ENCODE data around the gene CES5A.
"Not testable (repeated sequence)": the region's sequence is repeated elsewhere in the genome, so short reads cannot be mapped to it uniquely, and the experiment has no call there.

The CES5A gene

GRCh38 chr16:55872130-55872529 is 3.0 kb downstream of the CES5A start:
- DNase-seq, result no peak

DNA sequence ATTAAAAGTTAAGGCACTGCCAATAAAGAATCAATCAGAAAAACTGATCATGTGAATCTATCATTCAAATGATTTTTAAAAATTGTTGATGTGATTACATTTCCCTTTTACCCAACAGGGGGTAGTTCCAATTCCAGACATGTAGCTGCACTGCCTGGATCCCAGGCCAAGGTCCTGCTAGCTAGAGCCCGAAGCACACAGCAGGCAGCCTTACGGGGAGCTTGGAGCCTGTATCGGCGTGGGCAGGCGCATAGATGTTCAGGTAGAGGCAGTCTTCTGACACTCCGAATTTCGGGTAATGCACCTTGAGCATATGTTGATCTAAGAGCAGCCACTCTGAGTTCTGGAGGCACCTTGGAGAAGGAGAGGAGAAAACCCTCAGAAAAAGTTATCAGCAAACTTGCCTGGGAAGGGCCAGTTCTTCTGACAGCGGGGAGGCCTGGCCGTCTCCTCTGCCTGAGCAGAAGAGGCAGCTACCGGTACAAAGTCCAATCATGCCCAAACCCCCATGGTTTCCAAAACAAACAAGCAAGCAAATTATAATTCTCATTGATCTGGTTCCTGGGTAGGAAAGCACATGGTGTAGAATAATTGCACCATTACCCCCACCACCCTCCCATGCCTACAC is 3.6 kb downstream of the CES5A start:
- no peak for DNase-seq

DNA sequence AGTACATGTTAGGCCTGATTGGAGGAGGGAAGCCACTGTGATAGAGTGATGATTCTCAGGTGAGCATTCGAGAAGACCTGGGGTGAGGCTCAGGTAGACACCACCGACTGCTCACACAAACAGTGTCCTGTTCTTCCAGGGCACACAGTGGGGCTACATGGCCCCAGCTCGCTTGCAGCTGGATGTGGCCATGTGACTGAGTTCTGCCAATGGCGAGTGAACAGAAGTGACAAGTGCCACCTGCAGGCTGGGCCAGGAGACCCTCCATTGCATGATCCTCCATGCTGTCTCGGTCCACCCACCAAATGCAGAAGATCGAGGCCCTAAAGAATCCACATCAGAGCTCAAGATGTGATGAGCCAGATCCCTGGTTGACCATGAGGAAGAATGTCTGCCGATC is 6.2 kb downstream of the CES5A start:
- no peak for DNase-seq

GRCh38 chr16:55868137-55868536 is 7.0 kb downstream of the CES5A start:
- no peak for DNase-seq

DNA sequence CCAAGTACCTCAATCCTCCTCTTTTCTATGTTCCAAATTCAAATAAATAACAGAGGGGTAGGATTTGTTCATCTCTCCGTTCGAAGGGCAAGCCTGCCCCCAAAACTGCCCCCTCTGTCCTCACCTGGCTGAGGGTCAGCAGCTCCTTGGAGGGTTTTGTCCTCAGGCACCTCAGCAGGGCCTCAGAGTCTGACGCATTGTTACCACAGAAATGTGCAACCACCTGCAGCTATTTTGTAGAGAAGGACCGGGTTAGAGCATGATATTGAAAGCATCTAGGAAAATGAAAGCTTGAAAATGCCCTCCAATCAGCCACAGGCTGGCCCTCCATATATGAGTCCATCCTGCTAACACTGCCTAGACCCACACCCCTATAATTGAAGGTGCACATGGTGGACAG is 13.9 kb downstream of the CES5A start:
- DNase-seq, result no peak

DNA sequence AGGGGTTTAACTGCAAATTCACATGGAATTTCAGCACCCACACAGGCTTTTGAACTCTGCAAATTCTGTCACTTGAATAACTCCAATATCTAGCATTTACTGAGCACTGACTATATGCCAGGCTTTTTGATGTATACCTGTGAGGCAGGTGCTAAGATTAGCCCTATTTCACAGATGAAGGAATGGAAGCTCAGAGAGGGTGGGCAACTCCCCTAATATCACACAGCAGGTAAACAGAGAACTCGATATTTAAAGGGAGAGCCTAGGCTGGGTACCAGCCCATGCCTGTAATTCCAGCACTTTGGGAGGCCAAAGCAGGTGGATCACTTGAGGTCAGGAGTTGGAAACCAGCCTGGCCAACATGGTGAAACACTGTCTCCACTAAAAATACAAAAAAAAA is 17.5 kb downstream of the CES5A start:
- DNase-seq, result not testable (repeated sequence)

GRCh38 chr16:55856950-55857349 is 18.2 kb downstream of the CES5A start:
- no peak for DNase-seq

- DNase-seq, result no peak
Observed at GRCh38 chr16:55853114-55853513, 22.1 kb downstream of the CES5A start.

- DNase-seq, result no peak
Observed at GRCh38 chr16:55849536-55849935, 25.6 kb downstream of the CES5A start.

GRCh38 chr16:55846598-55847346 is 28.4 kb downstream of the CES5A start:
- DNase-seq, result no peak

- DNase-seq, result no peak
Observed at GRCh38 chr16:55843105-55843395, 32.1 kb downstream of the CES5A start.

- no peak for DNase-seq
Observed at GRCh38 chr16:55842369-55843104, 32.6 kb downstream of the CES5A start.

- DNase-seq, result no peak
Observed at GRCh38 chr16:55839115-55839514, 36.1 kb downstream of the CES5A start.

- no peak for DNase-seq
Observed at GRCh38 chr16:55836158-55836611, 39.0 kb downstream of the CES5A start.

DNA sequence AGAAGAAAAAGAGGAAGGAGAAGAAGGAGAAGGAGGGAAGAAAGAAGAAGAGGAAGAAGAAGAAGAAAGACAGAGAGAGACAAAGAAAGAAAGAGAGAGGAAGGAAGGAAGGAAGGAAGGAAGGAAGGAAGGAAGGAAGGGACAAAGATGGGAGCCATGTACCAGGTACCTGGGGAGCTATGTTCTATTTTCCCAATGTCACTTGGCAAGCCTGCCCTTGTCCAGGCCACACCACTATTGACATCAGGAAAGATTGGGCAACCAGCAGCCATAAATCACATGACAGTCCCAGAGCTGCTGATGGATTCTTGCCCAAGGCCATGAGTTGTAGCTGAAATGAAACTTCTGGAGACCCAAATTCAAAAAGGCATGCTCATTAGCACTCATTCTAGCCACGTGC is 39.6 kb downstream of the CES5A start:
- DNase-seq, result no peak

DNA sequence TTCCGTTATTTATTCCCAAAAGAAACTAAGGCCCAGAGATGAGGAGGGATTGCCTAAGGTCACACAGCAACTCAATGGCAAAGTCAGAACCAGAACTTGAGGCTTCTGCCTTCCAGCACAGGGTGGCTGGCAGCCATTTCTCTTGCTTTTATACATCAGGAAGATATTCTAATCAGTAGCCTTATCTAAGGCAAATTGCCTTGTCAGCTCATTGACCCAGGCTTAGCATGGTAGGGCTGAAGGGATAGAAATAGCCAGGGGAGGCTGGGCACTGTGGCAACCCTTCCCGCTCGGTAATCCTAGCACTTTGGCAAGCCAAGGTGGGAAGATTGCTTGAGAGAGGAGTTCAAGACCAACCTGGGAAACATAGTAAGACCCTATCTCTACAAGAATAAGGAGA is 40.0 kb downstream of the CES5A start:
- not testable (repeated sequence) for DNase-seq

DNA sequence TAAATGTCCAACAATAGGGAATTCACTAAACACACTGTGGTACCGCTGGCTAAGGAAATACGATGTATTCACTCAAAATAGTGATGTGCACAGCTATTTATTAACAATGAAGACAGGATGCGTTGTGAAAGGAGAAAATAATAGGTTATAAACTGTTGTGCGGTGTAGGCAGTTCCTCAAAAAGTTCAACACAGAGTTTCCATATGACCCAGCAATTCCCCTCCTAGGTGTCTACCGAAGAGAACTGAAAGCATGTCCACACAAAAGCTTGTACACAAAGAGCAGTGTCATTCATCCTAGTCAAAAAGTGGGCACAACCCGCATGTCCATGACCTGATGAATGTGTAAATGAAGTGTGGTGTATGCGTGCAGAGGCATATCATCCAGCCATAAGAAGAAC is 41.1 kb downstream of the CES5A start:
- DNase-seq, result no peak

- no peak for DNase-seq
Observed at GRCh38 chr16:55832773-55833691, 42.1 kb downstream of the CES5A start, which contains the start of gene CES1. CES1 (minus strand) TSS chr16:55833096; CDS start chr16:55833055, 41 bp downstream.

GRCh38 chr16:55832425-55832772 is 42.8 kb downstream of the CES5A start:
- DNase-seq, result no peak

DNA sequence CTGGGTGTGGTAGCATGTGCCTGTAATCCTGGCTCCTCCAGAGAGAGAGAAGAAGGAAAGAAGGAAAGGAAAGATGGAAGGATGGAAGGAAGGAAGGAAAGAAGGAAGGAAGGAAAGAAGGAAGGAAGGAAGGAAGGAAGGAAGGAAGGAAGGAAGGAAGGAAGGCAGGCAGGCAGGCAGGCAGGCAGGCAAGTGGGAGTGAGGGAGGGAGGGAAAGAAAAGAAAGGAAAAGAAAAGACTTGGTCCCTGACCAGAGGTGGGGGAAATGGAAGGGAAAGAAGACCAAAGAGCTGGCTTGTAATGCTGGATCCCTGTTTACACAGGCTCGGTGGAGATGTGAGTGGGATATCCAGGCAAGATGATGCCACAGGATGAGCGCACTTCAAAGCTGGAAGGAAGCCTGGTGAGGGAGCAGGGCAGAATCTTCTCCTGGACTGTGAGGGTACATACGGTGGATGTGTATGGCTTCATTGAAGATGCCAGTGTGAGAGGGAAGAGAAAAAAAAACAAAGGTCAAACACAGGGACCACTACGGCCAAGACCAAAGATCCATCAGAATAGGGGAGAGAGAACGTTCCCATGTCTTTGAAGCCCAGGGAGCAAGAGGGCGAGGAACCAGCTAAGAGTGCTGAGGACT is 44.4 kb downstream of the CES5A start:
- DNase-seq, result no peak

- DNase-seq, result not testable (repeated sequence)
Observed at GRCh38 chr16:55829232-55829631, 45.9 kb downstream of the CES5A start.

- no peak for DNase-seq
Observed at GRCh38 chr16:55828680-55829079, 46.5 kb downstream of the CES5A start.

All from NCI-H226 (cell line).